ENCODE data around the gene HES5. TPM values are rescaled to one million over a fixed set of nuclear protein-coding genes. Genes with fewer than 3 reads are reported as not detected.
A peak's percentile ranks its signal among the peaks of the same experiment; 100 is the strongest.
"Not testable (repeated sequence)": the region's sequence is repeated elsewhere in the genome, so short reads cannot be mapped to it uniquely, and the experiment has no call there.

HES5 gene
- total RNA-seq (2014; rRNA removed; shearing (Covaris generic)): not detected in 2 replicates

GRCh38 chr1:2529784-2530512, at the start of gene HES5:
Gene HES5, minus strand, starts transcription at chr1:2530263. Its CDS starts 99 bp downstream, at chr1:2530164.
- DNase-seq (ENCODE audit: low read depth): peak; percentile 49

GRCh38 chr1:2578758-2579118, 48.7 kb upstream of the HES5 start:
- DNase-seq (ENCODE audit: low read depth): no peak

- not testable (repeated sequence) for DNase-seq (ENCODE audit: low read depth)
Measured at GRCh38 chr1:2577565-2578075, 47.6 kb upstream of the HES5 start.

- no peak for DNase-seq (ENCODE audit: low read depth)
Measured at GRCh38 chr1:2575801-2576663, 46.0 kb upstream of the HES5 start.

GRCh38 chr1:2574350-2574749, 44.3 kb upstream of the HES5 start:
- DNase-seq (ENCODE audit: low read depth): peak; percentile 40

- DNase-seq (ENCODE audit: low read depth): no peak
Measured at GRCh38 chr1:2573250-2573920, 43.3 kb upstream of the HES5 start.

GRCh38 chr1:2571348-2571747, 41.3 kb upstream of the HES5 start:
- no peak for DNase-seq (ENCODE audit: low read depth)

- DNase-seq (ENCODE audit: low read depth): no peak
Measured at GRCh38 chr1:2570332-2570731, 40.3 kb upstream of the HES5 start.

GRCh38 chr1:2569703-2570102, 39.6 kb upstream of the HES5 start:
- not testable (repeated sequence) for DNase-seq (ENCODE audit: low read depth)

- DNase-seq (ENCODE audit: low read depth): no peak
Measured at GRCh38 chr1:2569060-2569459, 39.0 kb upstream of the HES5 start.

- not testable (repeated sequence) for DNase-seq (ENCODE audit: low read depth)
Measured at GRCh38 chr1:2568187-2568816, 38.2 kb upstream of the HES5 start.

- no peak for DNase-seq (ENCODE audit: low read depth)
Measured at GRCh38 chr1:2567083-2567679, 37.1 kb upstream of the HES5 start.

GRCh38 chr1:2566101-2567045, 36.3 kb upstream of the HES5 start:
- peak; percentile 81 for DNase-seq (ENCODE audit: low read depth)

GRCh38 chr1:2564815-2565374, 34.8 kb upstream of the HES5 start:
- no peak for DNase-seq (ENCODE audit: low read depth)

- DNase-seq (ENCODE audit: low read depth): no peak
Measured at GRCh38 chr1:2564006-2564814, 34.1 kb upstream of the HES5 start.

- DNase-seq (ENCODE audit: low read depth): no peak
Measured at GRCh38 chr1:2563205-2563604, 33.1 kb upstream of the HES5 start.

- no peak for DNase-seq (ENCODE audit: low read depth)
Measured at GRCh38 chr1:2561898-2562895, 32.1 kb upstream of the HES5 start.

GRCh38 chr1:2561446-2561845, 31.4 kb upstream of the HES5 start:
- no peak for DNase-seq (ENCODE audit: low read depth)
